HepG2 (cell line): ENCODE data around the gene USP40. TPM values are rescaled to one million over a fixed set of nuclear protein-coding genes. Genes with fewer than 3 reads are reported as not detected.

Experiments
- ATAC-seq: fragments of 200-7000 bp; cut with Tn5 transposase; 3 replicates; pipeline ENCODE4 v1.9.1; 2020; ENCODE audit warnings: mild to moderate bottlenecking, moderate library complexity
- BruUV-seq: library from RNA; stranded (reverse); fragments of 400-500 nt; replicated peaks from 2 replicates; lab custom pipeline; 2021; lab: Mats Ljungman, UMichigan
- CTCF ChIA-PET: fragments of 300-600 bp; formaldehyde crosslinking; extraction: SDS; loops from one replicate; lab custom pipeline; 2021; ENCODE audit warnings: low total read pairs, inconsistent platforms, low intra/inter-chr PET ratio; lab: Yijun Ruan, JAX
- POLR2A ChIA-PET: fragments of 350-600 bp; sonication (Branson Sonifier 250); formaldehyde crosslinking; loops from one replicate; lab custom pipeline; 2020; ENCODE audit warnings: antibody characterized with exemption, inconsistent platforms; lab: Yijun Ruan, JAX
- DNase-seq: peaks from one replicate; pipeline ENCODE4 v3.0.0-alpha.2; 2015; ENCODE audit warnings: low spot score
- FAIRE-seq: peaks from 3 replicates; lab custom pipeline; 2011; peaks lifted over from hg19 to GRCh38; lab: Jason Lieb, UNC
- H2AFZ ChIP-seq: one replicate; pipeline ENCODE4 v1.6.1; 2011; ENCODE audit warnings: low read length, inconsistent platforms
- H3K27ac ChIP-seq: fragments of 300-600 bp; 3 replicates; pipeline ENCODE4 v1.8.0; 2011; ENCODE audit warnings: mixed run types, mild to moderate bottlenecking, mixed read lengths, low read length, inconsistent platforms; ENCODE audit not compliant: insufficient read depth; ENCODE audit errors: extremely low read length
- H3K27me3 ChIP-seq, 2 experiments: fragments of 200-600 bp in 1 of 2; 2 replicates in 1 of 2; 3 replicates in 1 of 2; pipeline versions ENCODE4 v1.6.0 to v1.8.0; 2011; ENCODE audit warnings: low read length in 2 of 2, mild to moderate bottlenecking in 2 of 2, moderate library complexity in 2 of 2, inconsistent platforms in 1 of 2; ENCODE audit not compliant: insufficient read depth in 2 of 2, control insufficient read depth in 1 of 2
- H3K36me3 ChIP-seq, 2 experiments: fragments of 200-600 bp in 1 of 2; replicated peaks in 1 of 2; 2 replicates in 1 of 2; 3 replicates in 1 of 2; pipeline versions ENCODE4 v1.5.1 to v1.8.0; 2011; ENCODE audit warnings: low read length in 2 of 2, inconsistent platforms in 1 of 2; ENCODE audit not compliant: insufficient read depth in 2 of 2, control insufficient read depth in 1 of 2
- H3K4me1 ChIP-seq: 2 replicates; pipeline ENCODE4 v1.5.1; 2012; ENCODE audit warnings: low read length, inconsistent platforms; ENCODE audit not compliant: insufficient read depth
- H3K4me2 ChIP-seq: 2 replicates; pipeline ENCODE4 v1.6.0; 2011; ENCODE audit warnings: low read depth, low read length, inconsistent platforms
- H3K4me3 ChIP-seq, 3 experiments: fragments of 200-600 bp in 1 of 3; sonication (generic), shearing (Covaris generic) in 1 of 3; replicated peaks in 1 of 3; 2 replicates each; pipeline ENCODE4 v1.5.1; 2011 to 2016; ENCODE audit warnings: low read length in 3 of 3, inconsistent platforms in 2 of 3, low read depth in 2 of 3, mild to moderate bottlenecking in 2 of 3, control low read depth in 1 of 3, mixed read lengths in 1 of 3; ENCODE audit not compliant: insufficient read depth in 1 of 3
- H3K79me2 ChIP-seq: one replicate; pipeline ENCODE4 v1.6.1; 2011; ENCODE audit warnings: low read length, inconsistent platforms; ENCODE audit not compliant: insufficient read depth
- H3K9ac ChIP-seq: 2 replicates; pipeline ENCODE4 v1.6.0; 2011; ENCODE audit warnings: mild to moderate bottlenecking, low read depth, low read length, inconsistent platforms; ENCODE audit not compliant: insufficient read depth
- H3K9me3 ChIP-seq: 2 replicates; pipeline ENCODE4 v1.5.1; 2012; ENCODE audit warnings: mild to moderate bottlenecking, low read length
- H4K20me1 ChIP-seq: 2 replicates; pipeline ENCODE4 v1.6.0; 2011; ENCODE audit warnings: inconsistent platforms, mild to moderate bottlenecking, low read length, moderate library complexity; ENCODE audit not compliant: insufficient read depth
- FOXM1 ChIP-seq: sonication (generic); formaldehyde crosslinking; IDR thresholded peaks from 2 replicates; pipeline ENCODE4 v1.5.0; 2020; ENCODE audit warnings: missing genetic modification reagents
- GATAD1 ChIP-seq: IDR thresholded peaks from 2 replicates; pipeline ENCODE4 v1.6.1; 2016; ENCODE audit warnings: missing genetic modification reagents, missing compliant biosample characterization
- IRF1 ChIP-seq: sonication (generic); formaldehyde crosslinking; IDR thresholded peaks from 2 replicates; pipeline ENCODE4 v1.4.0; 2020; ENCODE audit warnings: low read depth, mild to moderate bottlenecking, missing genetic modification reagents
- KLF9 ChIP-seq: IDR thresholded peaks from 2 replicates; pipeline ENCODE4 v1.6.1; 2016; ENCODE audit warnings: low read depth
- MAZ ChIP-seq, 2 experiments: sonication (generic) in 1 of 2; formaldehyde crosslinking in 1 of 2; IDR thresholded peaks; 2 replicates each; pipeline versions ENCODE4 v1.5.0 to v1.6.1; 2012 to 2020; ENCODE audit warnings: low read depth in 2 of 2, mild to moderate bottlenecking in 2 of 2, borderline replicate concordance in 1 of 2, improper control_type of control experiment in 1 of 2, low read length in 1 of 2, missing genetic modification reagents in 1 of 2, moderate library complexity in 1 of 2
- ONECUT2 ChIP-seq: sonication (generic); formaldehyde crosslinking; IDR thresholded peaks from 2 replicates; pipeline ENCODE4 v1.4.0; 2020; ENCODE audit warnings: missing genetic modification reagents
- PRPF4 ChIP-seq: fragments of 200-400 bp; formaldehyde crosslinking; IDR thresholded peaks from 2 replicates; pipeline ENCODE4 v1.6.1; 2016; ENCODE audit warnings: low read length, low read depth; ENCODE audit not compliant: poor library complexity, severe bottlenecking
- SETDB1 ChIP-seq: sonication (generic); formaldehyde crosslinking; IDR thresholded peaks from 2 replicates; pipeline ENCODE4 v1.5.1; 2020; ENCODE audit warnings: missing genetic modification reagents, mild to moderate bottlenecking, borderline replicate concordance
- TSC22D2 ChIP-seq: sonication (generic); formaldehyde crosslinking; IDR thresholded peaks from 2 replicates; pipeline ENCODE4 v1.5.1; 2020; ENCODE audit warnings: missing genetic modification reagents, mild to moderate bottlenecking, borderline replicate concordance
- ZHX1 ChIP-seq: sonication (generic); formaldehyde crosslinking; IDR thresholded peaks from 2 replicates; pipeline ENCODE4 v1.8.1; 2022; ENCODE audit warnings: low read depth, mild to moderate bottlenecking, missing genetic modification reagents
- ZMYM2 ChIP-seq: sonication (generic); formaldehyde crosslinking; IDR thresholded peaks from 2 replicates; pipeline ENCODE4 v1.8.0; 2022; ENCODE audit warnings: mild to moderate bottlenecking, missing genetic modification reagents
- ZNF101 ChIP-seq: sonication (generic); formaldehyde crosslinking; IDR thresholded peaks from 2 replicates; pipeline ENCODE4 v1.4.0; 2020; ENCODE audit warnings: mild to moderate bottlenecking, low read depth, missing genetic modification reagents, borderline replicate concordance
- ZNF292 ChIP-seq: sonication (generic); formaldehyde crosslinking; IDR thresholded peaks from 2 replicates; pipeline ENCODE4 v1.8.1; 2022; ENCODE audit warnings: mild to moderate bottlenecking, low read depth, missing genetic modification reagents, borderline replicate concordance
- ZNF598 ChIP-seq: sonication (generic); formaldehyde crosslinking; IDR thresholded peaks from 2 replicates; pipeline ENCODE4 v1.5.1; 2020; ENCODE audit warnings: mild to moderate bottlenecking, missing genetic modification reagents, borderline replicate concordance
- ZNF761 ChIP-seq: sonication (generic); formaldehyde crosslinking; conservative IDR thresholded peaks from 2 replicates; pipeline ENCODE4 v1.4.0; 2020; ENCODE audit warnings: mild to moderate bottlenecking, missing genetic modification reagents
- ZNF792 ChIP-seq: IDR thresholded peaks from 2 replicates; pipeline ENCODE4 v1.6.1; 2016
- WGBS: methylation state at CpG from one replicate; pipeline ENCODE4 v1.1.6; 2017; ENCODE audit warnings: low lambda C conversion rate; 5-methylcytosine and 5-hydroxymethylcytosine counted together
- in situ Hi-C: cut with HindIII; loops from 2 replicates; pipeline ENCODE4 v1.10.0; 2017; ENCODE audit warnings: low pct_unique_long_range_greater_than_20kb; ENCODE audit not compliant: extremely low pct_ligation_motif_present
- intact Hi-C: fragments of 100-400 bp; cut with micrococcal nuclease; formaldehyde crosslinking; loops from one replicate; pipeline ENCODE4 v1.10.0; 2022; ENCODE audit not compliant: unreplicated experiment
- polyA plus RNA-seq, 8 experiments: library from polyadenylated mRNA; depleted of rRNA in 3 of 8; stranded (reverse) in 7 of 8; unstranded in 1 of 8; fragments of >200 nt; fragmentation: Illumina TruSeq in 4 of 8; extraction: Trizol in 4 of 8; gene quantifications; 2 replicates each; pipeline versions ENCODE4 v1.2.1 to v1.2.3, GENCODE V29; 2011 to 2016; ENCODE audit warnings: low read depth in 4 of 8, missing spikeins in 1 of 8, mixed read lengths in 1 of 8; ENCODE audit not compliant: insufficient read depth in 1 of 8
- total RNA-seq, 5 experiments: library from RNA; depleted of rRNA; stranded (reverse); fragments of >200 nt; fragmentation: Illumina TruSeq; extraction: Trizol; gene quantifications; 2 replicates each; pipeline ENCODE4 v1.2.3, GENCODE V29; 2016; ENCODE audit warnings: low read depth in 1 of 5

Gene USP40
- total and polyA plus RNA-seq, 2 of the 13 experiments (the other 11 are each of a cell fraction or from before 2014, with no cell fraction given) = 41.0 to 46.3 TPM

- DNase-seq = no peak
- H3K27ac ChIP-seq = no peak overlapping the region
Measured at GRCh38 chr2:233489666-233490065, 76.9 kb downstream of the USP40 start.

More at GRCh38 chr2:233489666-233490065, 76.9 kb downstream of the USP40 start:
- Histone ChIP-seq H3K4me2 (no peak overlapping the region), H3K4me1 (peaks cover 11% of the 10 kb centered on the region; the same call in 1 of the 2 replicates), H3K36me3 (peaks cover 13 to 63% of the 10 kb centered on the region in 2 experiments)
- no peak for ATAC-seq
- in situ Hi-C loops = no loop called here
- POLR2A ChIA-PET = no interaction called here
- TF ChIP-seq ZMYM2 (CRISPR knock-in tag) = no peak
- no peak for TF ChIP-seq GATAD1 (CRISPR knock-in tag)
- TF ChIP-seq PRPF4 = no peak
- TF ChIP-seq ZNF292 (CRISPR knock-in tag) = no peak
- TF ChIP-seq IRF1 (CRISPR knock-in tag) = no peak
- no peak for TF ChIP-seq FOXM1 (CRISPR knock-in tag)
- no peak for TF ChIP-seq ZHX1
- TF ChIP-seq ZNF101 (CRISPR knock-in tag) = no peak
- TF ChIP-seq TSC22D2 (CRISPR knock-in tag) = no peak
- no peak for TF ChIP-seq ZNF598 (CRISPR knock-in tag)
- no peak for TF ChIP-seq SETDB1 (CRISPR knock-in tag)
- TF ChIP-seq ONECUT2 (CRISPR knock-in tag) = no peak
- no peak for TF ChIP-seq ZNF761 (CRISPR knock-in tag)
- TF ChIP-seq KLF9 = no peak
- TF ChIP-seq MAZ (IDR thresholded peaks at IDR 0.05; ENCODE audit: borderline replicate concordance, low read depth, low read length) = no peak
- TF ChIP-seq MAZ (CRISPR knock-in tag; IDR thresholded peaks at IDR 0.05; ENCODE audit: low read depth) = no peak
- TF ChIP-seq ZNF792 (CRISPR knock-in tag) = no peak
- TF ChIP-seq, all 625 proteins: peak for 0
- CTCF ChIA-PET = no interaction called here
- intact Hi-C loops = no loop called here
- H2AFZ ChIP-seq = no peak overlapping the region
- H3K4me3 ChIP-seq = no peak overlapping the region
- no peaks in the 10 kb centered on the region for H3K27me3 ChIP-seq
- FAIRE-seq = no peak
- WGBS = 96% methylated on average over 6 of the region's 6 CpGs
- no peaks in the 10 kb centered on the region for H3K9me3 ChIP-seq
- no peak overlapping the region for H3K9ac ChIP-seq
- no peaks in the 10 kb centered on the region for H4K20me1 ChIP-seq
- BruUV-seq = no TSS peak
- no peaks in the 10 kb centered on the region for H3K79me2 ChIP-seq
